ENCODE data around the gene TEX14.
A peak's percentile ranks its signal among the peaks of the same experiment; 100 is the strongest.

Gene TEX14

GRCh38 chr17:58517928-58518609 lies 173.8 kb downstream of the TEX14 start:
- H3F3A ChIP-seq (ENCODE audit: insufficient read depth): peaks cover 26% of the 10 kb centered on the region
- peak overlapping the region; percentile 84 for H3K4me3 ChIP-seq (ENCODE audit: insufficient read depth, low read length, poor library complexity, severe bottlenecking)
- TF ChIP-seq CTCF (IDR thresholded peaks at IDR 0.05; ENCODE audit: insufficient read depth, low read length, poor library complexity, severe bottlenecking) (no peak), EZH2phosphoT487 (conservative IDR thresholded peaks at IDR 0.05; ENCODE audit: low read length) (no peak)
- no peaks in the 10 kb centered on the region for H3K9me3 ChIP-seq (ENCODE audit: insufficient read depth, low read length)
- peak overlapping the region; percentile 74 for H3K27ac ChIP-seq (ENCODE audit: low read depth, low read length)
- H3K4me2 ChIP-seq (ENCODE audit: low read depth, low read length, poor library complexity, severe bottlenecking): peak overlapping the region; percentile 73
- H3K27me3 ChIP-seq (ENCODE audit: low read length): no peaks in the 10 kb centered on the region
- no peaks in the 10 kb centered on the region for H3K9me2 ChIP-seq (replicated peaks; ENCODE audit: insufficient read depth, low read length)
- H4K20me1 ChIP-seq (ENCODE audit: low read depth, low read length): no peaks in the 10 kb centered on the region
- peaks cover 12% of the 10 kb centered on the region; the same call in 1 of the 2 replicates for H3K79me2 ChIP-seq (ENCODE audit: insufficient read depth, low read length)
- H3K9ac ChIP-seq (ENCODE audit: low read length): peak overlapping the region; percentile 81
- peak overlapping the region; percentile 95 for H2AFZ ChIP-seq (ENCODE audit: low read depth, low read length, severe bottlenecking)
- no peaks in the 10 kb centered on the region for H3K36me3 ChIP-seq (ENCODE audit: low read length)

DNA sequence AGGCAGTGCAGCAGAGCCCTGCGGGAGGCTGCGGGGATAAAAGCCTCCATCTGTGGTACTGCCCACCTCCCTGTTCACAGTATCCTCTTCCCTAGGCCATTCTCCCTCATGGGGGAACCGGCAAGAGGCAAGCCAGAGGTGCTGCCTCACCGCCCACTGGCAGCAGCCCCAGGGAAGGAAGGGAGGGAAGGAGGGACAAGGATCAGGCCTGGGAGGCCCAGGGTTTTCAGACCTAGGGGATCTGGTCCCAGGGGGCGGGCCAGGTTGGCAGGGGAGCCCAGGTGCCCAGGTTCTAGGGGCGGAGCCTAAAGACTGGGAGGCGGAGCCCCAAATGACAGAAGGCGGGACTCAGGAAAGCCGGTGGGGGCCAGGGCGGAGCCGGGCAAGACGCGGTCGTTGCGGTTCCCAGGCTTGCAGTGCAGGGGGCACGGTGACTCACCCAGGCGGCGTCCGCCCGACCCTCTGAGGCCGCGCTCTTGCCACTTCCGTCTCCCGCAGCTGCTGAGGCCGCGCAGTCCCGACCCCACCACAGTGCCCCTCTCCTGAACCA lies 174.4 kb downstream of the TEX14 start:
- H3K4me3 ChIP-seq (ENCODE audit: insufficient read depth, low read length, poor library complexity, severe bottlenecking): peak overlapping the region; percentile 84
- H3K79me2 ChIP-seq (ENCODE audit: insufficient read depth, low read length): peaks cover 12% of the 10 kb centered on the region; the same call in 1 of the 2 replicates
- H3K27ac ChIP-seq (ENCODE audit: low read depth, low read length): peak overlapping the region; percentile 63
- H3K9ac ChIP-seq (ENCODE audit: low read length): peak overlapping the region; percentile 81
- no peaks in the 10 kb centered on the region for H3K27me3 ChIP-seq (ENCODE audit: low read length)
- no peaks in the 10 kb centered on the region for H4K20me1 ChIP-seq (ENCODE audit: low read depth, low read length)
- no peaks in the 10 kb centered on the region for H3K36me3 ChIP-seq (ENCODE audit: low read length)
- no peaks in the 10 kb centered on the region for H3K9me3 ChIP-seq (ENCODE audit: insufficient read depth, low read length)
- H3K9me2 ChIP-seq (replicated peaks; ENCODE audit: insufficient read depth, low read length): no peaks in the 10 kb centered on the region
- peak overlapping the region; percentile 26 for H2AFZ ChIP-seq (ENCODE audit: low read depth, low read length, severe bottlenecking)
- TF ChIP-seq EZH2phosphoT487 (conservative IDR thresholded peaks at IDR 0.05; ENCODE audit: low read length) (no peak), CTCF (IDR thresholded peaks at IDR 0.05; ENCODE audit: insufficient read depth, low read length, poor library complexity, severe bottlenecking) (no peak)
- peaks cover 26% of the 10 kb centered on the region for H3F3A ChIP-seq (ENCODE audit: insufficient read depth)
- peak overlapping the region; percentile 73 for H3K4me2 ChIP-seq (ENCODE audit: low read depth, low read length, poor library complexity, severe bottlenecking)

DNA sequence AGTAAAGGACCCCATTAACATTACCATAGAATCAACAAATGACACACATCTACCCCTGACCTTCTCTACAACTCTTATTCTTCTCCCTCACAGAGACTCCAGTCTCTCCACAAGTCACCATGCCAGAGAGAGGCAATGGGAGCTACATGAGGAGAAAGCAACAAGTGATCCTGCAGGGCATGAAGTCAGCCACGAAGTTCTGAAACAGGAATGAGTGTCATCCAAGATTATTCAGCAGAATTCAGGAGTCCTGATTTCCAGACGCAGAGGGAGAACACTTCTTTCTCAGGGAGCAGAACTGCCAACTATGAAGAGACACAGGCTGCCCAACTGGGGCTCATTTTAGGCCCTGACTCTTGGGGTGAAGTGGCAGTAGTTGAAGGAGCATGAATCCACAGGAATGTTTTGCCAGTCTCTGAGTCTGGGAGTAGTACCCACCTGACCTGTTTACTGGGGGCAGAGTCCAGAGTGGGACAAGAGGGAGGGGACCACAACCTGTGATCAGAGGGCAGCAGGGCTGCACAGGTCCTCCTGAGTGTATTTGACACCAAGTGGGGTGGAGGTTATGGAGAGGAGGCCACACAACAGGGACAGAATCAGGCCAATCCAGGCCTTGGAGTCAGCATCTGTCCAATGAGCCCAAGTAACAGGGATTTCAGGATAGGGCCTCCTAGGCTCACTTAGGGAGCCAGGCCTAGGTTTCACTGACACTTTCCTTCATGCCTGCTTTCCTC lies 175.0 kb downstream of the TEX14 start:
- peaks cover 12% of the 10 kb centered on the region; the same call in 1 of the 2 replicates for H3K79me2 ChIP-seq (ENCODE audit: insufficient read depth, low read length)
- peak overlapping the region; percentile 73 for H3K4me2 ChIP-seq (ENCODE audit: low read depth, low read length, poor library complexity, severe bottlenecking)
- no peaks in the 10 kb centered on the region for H4K20me1 ChIP-seq (ENCODE audit: low read depth, low read length)
- TF ChIP-seq CTCF (IDR thresholded peaks at IDR 0.05; ENCODE audit: insufficient read depth, low read length, poor library complexity, severe bottlenecking) (no peak), EZH2phosphoT487 (conservative IDR thresholded peaks at IDR 0.05; ENCODE audit: low read length) (no peak)
- peak overlapping the region; percentile 63 for H3K27ac ChIP-seq (ENCODE audit: low read depth, low read length)
- no peak overlapping the region for H2AFZ ChIP-seq (ENCODE audit: low read depth, low read length, severe bottlenecking)
- no peaks in the 10 kb centered on the region for H3K36me3 ChIP-seq (ENCODE audit: low read length)
- no peaks in the 10 kb centered on the region for H3K9me2 ChIP-seq (replicated peaks; ENCODE audit: insufficient read depth, low read length)
- H3K9ac ChIP-seq (ENCODE audit: low read length): peak overlapping the region; percentile 81
- peaks cover 26% of the 10 kb centered on the region for H3F3A ChIP-seq (ENCODE audit: insufficient read depth)
- H3K9me3 ChIP-seq (ENCODE audit: insufficient read depth, low read length): no peaks in the 10 kb centered on the region
- no peaks in the 10 kb centered on the region for H3K27me3 ChIP-seq (ENCODE audit: low read length)
- peak overlapping the region; percentile 84 for H3K4me3 ChIP-seq (ENCODE audit: insufficient read depth, low read length, poor library complexity, severe bottlenecking)

Measured in SU-DHL-6 (cell line).